ENCODE results near the gene S100A2. TPM values are rescaled to one million over a fixed set of nuclear protein-coding genes. Genes with fewer than 3 reads are reported as not detected.

The S100A2 gene
- total RNA-seq, 6 experiments from 2014 or later, result 7.4 to 12.5 (median 10.4) TPM

- Mint-ChIP-seq H3K4me3 (peak overlapping the region; percentile 60), H3K4me1 (ENCODE audit: low read depth) (peaks cover 51% of the 10 kb centered on the region), H3K27ac (peak overlapping the region; percentile 79)
These were observed 6.9 kb upstream of the S100A2 start for GRCh38 chr1:153572569-153573015.

GRCh38 chr1:153571706-153572105 is 6.1 kb upstream of the S100A2 start:
- Mint-ChIP-seq H3K27ac (peak overlapping the region; percentile 79), H3K36me3 (ENCODE audit: low read depth) (no peaks in the 10 kb centered on the region), H3K27me3 (ENCODE audit: insufficient read depth) (no peaks in the 10 kb centered on the region; the same call in 1 of the 2 replicates), H3K9me3 (no peaks in the 10 kb centered on the region), H3K4me1 (ENCODE audit: low read depth) (peaks cover 55% of the 10 kb centered on the region), H3K4me3 (no peak overlapping the region)
- DNase-seq, result no peak
- TF ChIP-seq CTCF (IDR thresholded peaks at IDR 0.05), result no peak

More at GRCh38 chr1:153572569-153573015, 6.9 kb upstream of the S100A2 start:
- peak; percentile 85 for DNase-seq
- no peaks in the 10 kb centered on the region for H3K9me3 Mint-ChIP-seq
- H3K36me3 Mint-ChIP-seq (ENCODE audit: low read depth), result no peaks in the 10 kb centered on the region
- peak; percentile 92 for TF ChIP-seq CTCF (IDR thresholded peaks at IDR 0.05)
- H3K27me3 Mint-ChIP-seq (ENCODE audit: insufficient read depth), result no peaks in the 10 kb centered on the region; the same call in 1 of the 2 replicates

- no peak overlapping the region for H3K4me3 Mint-ChIP-seq
- no peaks in the 10 kb centered on the region for H3K9me3 Mint-ChIP-seq
- peaks cover 63% of the 10 kb centered on the region for H3K4me1 Mint-ChIP-seq (ENCODE audit: low read depth)
- no peak for TF ChIP-seq CTCF (IDR thresholded peaks at IDR 0.05)
- DNase-seq, result no peak
- H3K36me3 Mint-ChIP-seq (ENCODE audit: low read depth), result no peaks in the 10 kb centered on the region
- H3K27me3 Mint-ChIP-seq (ENCODE audit: insufficient read depth), result no peaks in the 10 kb centered on the region; the same call in none of the 2 replicates
- H3K27ac Mint-ChIP-seq, result no peak overlapping the region; the same call in 1 of the 2 replicates
These were observed 5.2 kb upstream of the S100A2 start for GRCh38 chr1:153570874-153571273.

- TF ChIP-seq CTCF (IDR thresholded peaks at IDR 0.05), result no peak
- Mint-ChIP-seq H3K27me3 (ENCODE audit: insufficient read depth) (peaks cover 1% of the 10 kb centered on the region), H3K9me3 (no peaks in the 10 kb centered on the region), H3K4me3 (no peak overlapping the region), H3K27ac (no peak overlapping the region), H3K4me1 (ENCODE audit: low read depth) (peaks cover 73% of the 10 kb centered on the region), H3K36me3 (ENCODE audit: low read depth) (no peaks in the 10 kb centered on the region)
- no peak for DNase-seq
These were observed 3.8 kb upstream of the S100A2 start for GRCh38 chr1:153569465-153569864.

- Mint-ChIP-seq H3K27ac (peak overlapping the region; percentile 100), H3K4me1 (ENCODE audit: low read depth) (peaks cover 82% of the 10 kb centered on the region), H3K4me3 (peak overlapping the region; percentile 68), H3K27me3 (ENCODE audit: insufficient read depth) (peaks cover 1% of the 10 kb centered on the region), H3K9me3 (no peaks in the 10 kb centered on the region), H3K36me3 (ENCODE audit: low read depth) (no peaks in the 10 kb centered on the region)
- TF ChIP-seq CTCF (IDR thresholded peaks at IDR 0.05), result peak; percentile 100
- DNase-seq, result peak; percentile 85
These were observed 2.9 kb upstream of the S100A2 start for GRCh38 chr1:153568367-153569099.

Data from HFFc6 (cell line).